Endothelial cell of umbilical vein (primary cell): ENCODE results near the gene UMPS. TPM values are rescaled to one million over a fixed set of nuclear protein-coding genes. Genes with fewer than 3 reads are reported as not detected.

Source experiments
- BruUV-seq: library from RNA; stranded (reverse); fragments of 400-500 nt; replicated peaks from 2 replicates; lab custom pipeline; 2021; lab: Mats Ljungman, UMichigan
- CTCF ChIA-PET: fragments of 300-600, 350-600 bp; sonication (Branson Sonifier 250); formaldehyde crosslinking; loops from one replicate; lab custom pipeline; 2021; ENCODE audit warnings: antibody characterized with exemption, inconsistent platforms; lab: Charles Lee
- POLR2A ChIA-PET: fragments of 300-600, 350-600 bp; sonication (Branson Sonifier 250); formaldehyde crosslinking; loops from one replicate; lab custom pipeline; 2021; ENCODE audit warnings: antibody characterized with exemption, inconsistent platforms; lab: Charles Lee
- DNase-seq: peaks from one replicate; pipeline ENCODE4 v3.0.0-alpha.2; 2011; ENCODE audit warnings: low read depth, low spot score
- FAIRE-seq: peaks from 2 replicates; lab custom pipeline; 2011; peaks lifted over from hg19 to GRCh38; lab: Jason Lieb, UNC
- H2AFZ ChIP-seq: 2 replicates; pipeline ENCODE4 v1.6.0; 2012; ENCODE audit warnings: low read depth, low read length, control low read depth, inconsistent platforms
- H3K27ac ChIP-seq: 2 replicates; pipeline ENCODE4 v1.5.1; 2011; ENCODE audit warnings: low read depth, mild to moderate bottlenecking, control low read depth, low read length, moderate library complexity; ENCODE audit not compliant: insufficient read depth
- H3K27me3 ChIP-seq, 2 experiments: 2 replicates each; pipeline versions ENCODE4 v1.6.0 to v1.6.1; 2011; ENCODE audit warnings: low read length in 2 of 2, mixed read lengths in 1 of 2; ENCODE audit not compliant: control insufficient read depth in 2 of 2, insufficient read depth in 2 of 2
- H3K36me3 ChIP-seq, 2 experiments: 2 replicates in 1 of 2; 3 replicates in 1 of 2; pipeline ENCODE4 v1.5.1; 2011; ENCODE audit warnings: low read length in 2 of 2, mild to moderate bottlenecking in 1 of 2, moderate library complexity in 1 of 2; ENCODE audit not compliant: control insufficient read depth in 2 of 2, insufficient read depth in 2 of 2; ENCODE audit errors: extremely low read depth in 1 of 2
- H3K4me1 ChIP-seq: 3 replicates; pipeline ENCODE4 v1.5.1; 2011; ENCODE audit warnings: mild to moderate bottlenecking, low read length; ENCODE audit not compliant: control insufficient read depth, insufficient read depth; ENCODE audit errors: extremely low read depth
- H3K4me2 ChIP-seq: 2 replicates; pipeline ENCODE4 v1.6.1; 2011; ENCODE audit warnings: low read length, control low read depth, mixed read lengths; ENCODE audit not compliant: insufficient read depth
- H3K4me3 ChIP-seq, 3 experiments: fragments of 200-600 bp in 1 of 3; sonication (generic), shearing (Covaris generic) in 1 of 3; replicated peaks in 1 of 3; 2 replicates each; pipeline ENCODE4 v1.5.1; 2011 to 2016; ENCODE audit warnings: control low read depth in 3 of 3, low read length in 3 of 3, mild to moderate bottlenecking in 2 of 3, inconsistent platforms in 1 of 3, low read depth in 1 of 3, moderate library complexity in 1 of 3; ENCODE audit not compliant: insufficient read depth in 1 of 3
- H3K79me2 ChIP-seq: 2 replicates; pipeline ENCODE4 v1.6.0; 2012; ENCODE audit warnings: low read length, inconsistent platforms; ENCODE audit not compliant: control insufficient read depth, insufficient read depth
- H3K9ac ChIP-seq: replicated peaks from 2 replicates; pipeline ENCODE3; 2011; ENCODE audit warnings: low read length, control low read depth; ENCODE audit not compliant: insufficient read depth; ENCODE audit errors: extremely low read depth
- H3K9me1 ChIP-seq: replicated peaks from 3 replicates; pipeline ENCODE4 v1.6.0; 2011; ENCODE audit warnings: mild to moderate bottlenecking, low read length; ENCODE audit not compliant: control insufficient read depth, insufficient read depth; ENCODE audit errors: extremely low read depth
- H3K9me3 ChIP-seq: replicated peaks from 2 replicates; pipeline ENCODE4 v1.5.1; 2012; ENCODE audit warnings: low read length, inconsistent platforms; ENCODE audit not compliant: control insufficient read depth, insufficient read depth
- H4K20me1 ChIP-seq: replicated peaks from 2 replicates; pipeline ENCODE3; 2011; ENCODE audit warnings: mild to moderate bottlenecking, low read length; ENCODE audit not compliant: control insufficient read depth, insufficient read depth; ENCODE audit errors: extremely low read depth
- CTCF ChIP-seq, 2 donors: IDR thresholded peaks; 1 replicate in 1 of 2; 2 replicates in 1 of 2; pipeline ENCODE4 v1.5.1; 2011; ENCODE audit warnings: low read length in 2 of 2, mild to moderate bottlenecking in 2 of 2, moderate library complexity in 2 of 2, control low read depth in 1 of 2, inconsistent platforms in 1 of 2, low read depth in 1 of 2; ENCODE audit not compliant: insufficient read depth in 1 of 2; ENCODE audit errors: extremely low read depth in 1 of 2
- EZH2 ChIP-seq: IDR thresholded peaks from 2 replicates; pipeline ENCODE4 v1.6.1; 2012; ENCODE audit warnings: borderline replicate concordance, low read depth, mild to moderate bottlenecking, moderate library complexity, low read length, inconsistent platforms; ENCODE audit not compliant: severe bottlenecking
- FOS ChIP-seq: IDR thresholded peaks from 2 replicates; pipeline ENCODE4 v1.6.1; 2011; ENCODE audit warnings: mild to moderate bottlenecking, low read length, moderate library complexity, borderline replicate concordance; ENCODE audit not compliant: insufficient read depth
- GATA2 ChIP-seq: IDR thresholded peaks from 2 replicates; pipeline ENCODE4 v1.7.0; 2011; ENCODE audit warnings: low read depth, mild to moderate bottlenecking, moderate library complexity, mixed read lengths, low read length; ENCODE audit not compliant: insufficient read length, insufficient read depth
- JUN ChIP-seq: IDR thresholded peaks from 2 replicates; pipeline ENCODE4 v1.6.1; 2011; ENCODE audit warnings: borderline replicate concordance, low read depth; ENCODE audit not compliant: insufficient read length, insufficient read depth
- MYC ChIP-seq: IDR thresholded peaks from one replicate; pipeline ENCODE4 v1.6.1; 2011; ENCODE audit warnings: mild to moderate bottlenecking, low read depth, low read length
- POLR2A ChIP-seq: IDR thresholded peaks from 2 replicates; pipeline ENCODE4 v1.6.1; 2012; ENCODE audit warnings: low read depth, mild to moderate bottlenecking, control low read depth, low read length
- dilution Hi-C: fragments of 300-500 bp; cut with MboI; formaldehyde crosslinking; loops from one replicate; pipeline ENCODE4 v1.15.0; 2019; ENCODE audit warnings: low sequenced_read_pairs; ENCODE audit not compliant: extremely low pct_ligation_motif_present
- intact Hi-C: fragments of 100-400 bp; cut with micrococcal nuclease; formaldehyde crosslinking; loops from one replicate; pipeline ENCODE4 v1.10.0; 2022
- microRNA counts: library from miRNA; unstranded; fragments of <30 nt; microRNA quantifications from one replicate; lab custom pipeline; 2016
- microRNA-seq: library from miRNA; unstranded; fragments of <30 nt; microRNA quantifications from one replicate; pipeline ENCODE4 v1.2.0, GENCODE V29; 2021; ENCODE audit warnings: borderline number of aligned reads, borderline replicate concordance
- polyA plus RNA-seq, 4 experiments: library from polyadenylated mRNA; depleted of rRNA in 3 of 4; stranded (reverse) in 3 of 4; unstranded in 1 of 4; fragments of >200 nt; gene quantifications; 2 replicates each; pipeline versions ENCODE4 v1.2.1 to v1.2.3, GENCODE V29; 2011 to 2012; ENCODE audit warnings: missing spikeins in 1 of 4
- small RNA-seq: library from RNA; depleted of rRNA; stranded (forward); fragments of <200 nt; gene quantifications from one replicate; pipeline ENCODE3, GENCODE V24; 2012; ENCODE audit warnings: low replicate concordance, low read depth; ENCODE audit not compliant: insufficient read depth, insufficient read length
- total RNA-seq: library from RNA; stranded (reverse); gene quantifications from 2 replicates; pipeline ENCODE4 v1.2.3, GENCODE V29; 2021

UMPS gene
- total and polyA plus RNA-seq, 2 donors (not counting 3 experiments of a cell fraction or from before 2014, with no cell fraction given) = 38.6 to 50.2 TPM

- POLR2A ChIA-PET = no interaction called here
- H3K79me2 ChIP-seq = no peaks in the 10 kb centered on the region
- H3K9me1 ChIP-seq = no peaks in the 10 kb centered on the region
- H2AFZ ChIP-seq = no peak overlapping the region
- H3K4me1 ChIP-seq = peaks cover 8% of the 10 kb centered on the region
- no peaks in the 10 kb centered on the region for H4K20me1 ChIP-seq
- no peak for FAIRE-seq
- H3K4me3 ChIP-seq = no peak overlapping the region
- H3K27ac ChIP-seq = no peak overlapping the region
- no peaks in the 10 kb centered on the region for H3K9me3 ChIP-seq
- no peak overlapping the region for H3K9ac ChIP-seq
- TF ChIP-seq GATA2 = no peak
- no peak for TF ChIP-seq JUN
- TF ChIP-seq FOS = no peak
- no peak for TF ChIP-seq MYC
- no peak for TF ChIP-seq POLR2A
- TF ChIP-seq CTCF (IDR thresholded peaks at IDR 0.05; ENCODE audit: extremely low read depth in 1 of 2, insufficient read depth in 1 of 2, low read depth in 1 of 2, low read length in 2 of 2) = no peak
- TF ChIP-seq EZH2 = no peak
- BruUV-seq = no TSS peak
- peaks cover under 1 to 4% of the 10 kb centered on the region in 2 experiments for H3K36me3 ChIP-seq
- no peaks in the 10 kb centered on the region for H3K27me3 ChIP-seq
- intact Hi-C loops = no loop called here
- CTCF ChIA-PET = interaction anchor here (1.1 to 3.5 kb wide), 3 partner anchors 10 to 37 kb away, joined by 3 to 24 read pairs (median 7); no protein-coding TSS in a partner anchor
- dilution Hi-C loops = no loop called here
- no peak for DNase-seq
- H3K4me2 ChIP-seq = no peak overlapping the region
These were observed 67.2 kb downstream of the UMPS start for GRCh38 chr3:124797426-124797945.

MicroRNA genes within 50 kb of the gene (microRNA counts, 767-probe panel; counts per million panel counts)
- 723 counts per million, percentile 96 among the panel's probes with 10 or more counts for microRNA hsa-miR-544b (lab: Ali Mortazavi, UCI)

Small RNA genes lying within 50 kb of the gene (microRNA-seq; reads per million reads assigned to microRNA genes)
- 2.7 reads per million for gene MIR544B

Small RNA genes lying within 50 kb of the gene (small RNA-seq; reads per million reads assigned to genes)
- not detected for gene MIR544B

Other genes starting within 250 kb of the UMPS start
- 144 TPM in 2 replicates for gene ITGB5, start 156.9 kb downstream of the UMPS start, total RNA-seq
- gene ITGB5, start 156.9 kb downstream of the UMPS start, polyA plus RNA-seq = 126 and 170 TPM in 2 replicates
- gene MUC13, start 204.3 kb downstream of the UMPS start, total RNA-seq = not detected in 2 replicates
- not detected in 2 replicates for gene MUC13, start 204.3 kb downstream of the UMPS start, polyA plus RNA-seq